A673 (cell line): ENCODE results near the gene NOTCH4. TPM values are rescaled to one million over a fixed set of nuclear protein-coding genes. Genes with fewer than 3 reads are reported as not detected.
A peak's percentile ranks its signal among the peaks of the same experiment; 100 is the strongest.

Experiments used
- BruUV-seq: library from RNA; stranded (reverse); fragments of 400-500 nt; replicated peaks from 2 replicates; lab custom pipeline; 2021; lab: Mats Ljungman, UMichigan
- CTCF ChIA-PET: fragments of 300-600 bp; sonication (Branson Sonifier 250); formaldehyde crosslinking; loops from one replicate; lab custom pipeline; 2022; ENCODE audit warnings: antibody characterized with exemption; lab: Charles Lee
- POLR2A ChIA-PET: fragments of 300-600 bp; sonication (Branson Sonifier 250); formaldehyde crosslinking; loops from one replicate; lab custom pipeline; 2022; ENCODE audit warnings: antibody characterized with exemption; ENCODE audit not compliant: low non-redundant PET; lab: Charles Lee
- DNase-seq: peaks from one replicate; pipeline ENCODE4 v3.0.0-alpha.2; 2015; ENCODE audit warnings: low spot score
- H3K27ac ChIP-seq: fragments of 200-600 bp; sonication (generic); 2 replicates; pipeline ENCODE4 v1.5.1; 2016; ENCODE audit warnings: mixed run types, low read depth, mild to moderate bottlenecking, mixed read lengths, antibody characterized with exemption, low read length; ENCODE audit not compliant: poor library complexity, severe bottlenecking
- H3K27me3 ChIP-seq: fragments of 200-600 bp; sonication (generic); replicated peaks from 2 replicates; pipeline ENCODE4 v1.6.1; 2017; ENCODE audit warnings: mixed run types, low read depth, mild to moderate bottlenecking, mixed read lengths, antibody characterized with exemption, low read length; ENCODE audit not compliant: insufficient read depth, poor library complexity
- H3K36me3 ChIP-seq: fragments of 200-600 bp; sonication (generic); 2 replicates; pipeline ENCODE4 v1.6.1; 2016; ENCODE audit warnings: mixed run types, mild to moderate bottlenecking, mixed read lengths, antibody characterized with exemption, low read length; ENCODE audit not compliant: insufficient read depth, poor library complexity, severe bottlenecking
- H3K4me1 ChIP-seq: fragments of 200-600 bp; sonication (generic); 2 replicates; pipeline ENCODE4 v1.6.1; 2017; ENCODE audit warnings: mixed run types, mild to moderate bottlenecking, mixed read lengths, antibody characterized with exemption, low read length; ENCODE audit not compliant: insufficient read depth, poor library complexity, severe bottlenecking
- H3K4me3 ChIP-seq: fragments of 200-600 bp; sonication (generic); 2 replicates; pipeline ENCODE4 v1.5.1; 2016; ENCODE audit warnings: low read depth, mixed run types, mild to moderate bottlenecking, mixed read lengths, low read length; ENCODE audit not compliant: poor library complexity, severe bottlenecking
- H3K9me3 ChIP-seq: fragments of 200-600 bp; sonication (generic); 2 replicates; pipeline ENCODE4 v1.6.1; 2016; ENCODE audit warnings: mixed run types, low read depth, mild to moderate bottlenecking, mixed read lengths, antibody characterized with exemption, low read length; ENCODE audit not compliant: poor library complexity, severe bottlenecking
- CTCF ChIP-seq: fragments of 300-800, 200-600 bp; sonication (generic); conservative IDR thresholded peaks from 2 replicates; pipeline ENCODE4 v1.5.1; 2017; ENCODE audit warnings: low read depth, mild to moderate bottlenecking, antibody characterized with exemption, low read length, moderate library complexity, mixed read lengths
- EZH2 ChIP-seq: fragments of 200-600 bp; sonication (generic); IDR thresholded peaks from 2 replicates; pipeline ENCODE4 v1.6.1; 2017; ENCODE audit warnings: borderline replicate concordance, low read depth, mild to moderate bottlenecking, mixed read lengths, antibody characterized with exemption, low read length; ENCODE audit not compliant: poor library complexity, severe bottlenecking
- intact Hi-C: fragments of 100-400 bp; cut with micrococcal nuclease; formaldehyde crosslinking; loops from one replicate; pipeline ENCODE4 v1.10.0; 2022; ENCODE audit not compliant: unreplicated experiment
- total RNA-seq: library from RNA; stranded (reverse); gene quantifications from 2 replicates; pipeline ENCODE4 v1.2.3, GENCODE V29; 2021

The NOTCH4 gene
- total RNA-seq, 1 experiment from 2014 or later, result 2.4 TPM

DNA sequence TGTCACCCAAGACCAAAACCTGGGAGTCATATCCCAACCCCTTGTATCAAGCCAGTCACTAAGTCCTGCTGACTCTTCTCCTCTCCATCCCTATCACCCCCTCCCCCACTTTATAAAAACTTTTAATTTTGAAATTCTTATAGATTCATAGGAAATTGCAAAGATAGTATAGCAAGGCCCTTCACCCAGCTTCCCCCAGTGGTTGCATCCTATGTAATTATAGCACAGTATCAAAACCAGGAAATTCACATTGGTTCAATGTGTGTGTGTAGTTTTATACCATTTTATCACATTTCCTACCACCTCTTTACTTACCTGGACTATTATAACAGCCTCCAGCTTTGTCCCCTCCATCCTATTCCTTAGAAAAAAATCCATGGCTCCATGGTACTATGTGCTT is 65.8 kb downstream of the NOTCH4 start:
- H3K9me3 ChIP-seq, result no peaks in the 10 kb centered on the region
- H3K27me3 ChIP-seq, result no peaks in the 10 kb centered on the region
- TF ChIP-seq EZH2 (no peak), CTCF (no peak)
- no peak overlapping the region for H3K4me3 ChIP-seq
- BruUV-seq, result no TSS peak
- H3K27ac ChIP-seq, result no peak overlapping the region
- peaks cover 10% of the 10 kb centered on the region for H3K4me1 ChIP-seq
- ChIA-PET POLR2A (no interaction called here), CTCF (no interaction called here)
- DNase-seq, result no peak
- peaks cover 29% of the 10 kb centered on the region for H3K36me3 ChIP-seq
- intact Hi-C loops, result no loop called here

- intact Hi-C loops, result no loop called here
- Histone ChIP-seq H3K4me1 (peaks cover 21% of the 10 kb centered on the region), H3K27ac (no peak overlapping the region), H3K36me3 (peaks cover 29% of the 10 kb centered on the region), H3K27me3 (no peaks in the 10 kb centered on the region), H3K4me3 (no peak overlapping the region), H3K9me3 (no peaks in the 10 kb centered on the region)
- TF ChIP-seq EZH2 (no peak), CTCF (no peak)
- POLR2A ChIA-PET, result no interaction called here
- CTCF ChIA-PET, result no interaction called here
- no peak for DNase-seq
- no TSS peak for BruUV-seq
Measured at GRCh38 chr6:32156891-32157290, 67.0 kb downstream of the NOTCH4 start.

- Histone ChIP-seq H3K4me3 (peak overlapping the region; percentile 75), H3K36me3 (peaks cover 29% of the 10 kb centered on the region), H3K27ac (peak overlapping the region; percentile 90), H3K4me1 (peaks cover 24% of the 10 kb centered on the region), H3K27me3 (no peaks in the 10 kb centered on the region), H3K9me3 (no peaks in the 10 kb centered on the region)
- peak; percentile 55 for TF ChIP-seq CTCF
- TF ChIP-seq EZH2, result no peak
- intact Hi-C loops, result no loop called here
- DNase-seq, result peak; percentile 60
- CTCF ChIA-PET, result no interaction called here
- BruUV-seq, result TSS peak; percentile 55
- POLR2A ChIA-PET, result no interaction called here
Measured at GRCh38 chr6:32154514-32155161, 69.2 kb downstream of the NOTCH4 start.
